ENCODE measurements around the gene ABHD5.

- TF ChIP-seq, protein P1, sequence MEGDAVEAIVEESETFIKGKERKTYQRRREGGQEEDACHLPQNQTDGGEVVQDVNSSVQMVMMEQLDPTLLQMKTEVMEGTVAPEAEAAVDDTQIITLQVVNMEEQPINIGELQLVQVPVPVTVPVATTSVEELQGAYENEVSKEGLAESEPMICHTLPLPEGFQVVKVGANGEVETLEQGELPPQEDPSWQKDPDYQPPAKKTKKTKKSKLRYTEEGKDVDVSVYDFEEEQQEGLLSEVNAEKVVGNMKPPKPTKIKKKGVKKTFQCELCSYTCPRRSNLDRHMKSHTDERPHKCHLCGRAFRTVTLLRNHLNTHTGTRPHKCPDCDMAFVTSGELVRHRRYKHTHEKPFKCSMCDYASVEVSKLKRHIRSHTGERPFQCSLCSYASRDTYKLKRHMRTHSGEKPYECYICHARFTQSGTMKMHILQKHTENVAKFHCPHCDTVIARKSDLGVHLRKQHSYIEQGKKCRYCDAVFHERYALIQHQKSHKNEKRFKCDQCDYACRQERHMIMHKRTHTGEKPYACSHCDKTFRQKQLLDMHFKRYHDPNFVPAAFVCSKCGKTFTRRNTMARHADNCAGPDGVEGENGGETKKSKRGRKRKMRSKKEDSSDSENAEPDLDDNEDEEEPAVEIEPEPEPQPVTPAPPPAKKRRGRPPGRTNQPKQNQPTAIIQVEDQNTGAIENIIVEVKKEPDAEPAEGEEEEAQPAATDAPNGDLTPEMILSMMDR (IDR thresholded peaks at IDR 0.05 in 4 of 5, conservative IDR thresholded peaks at IDR 0.05 in 1 of 5), result no peak
- TF ChIP-seq POLR2A (IDR thresholded peaks at IDR 0.05), result no peak
These were observed 57.9 kb downstream of the ABHD5 start for GRCh38 chr3:43748645-43749044.
